KMS-11 (cell line): ENCODE measurements around the gene RAD51B.

Experiments
- H2AFZ ChIP-seq: fragments of 200-600 bp; sonication (generic); 2 replicates; pipeline ENCODE4 v1.6.1; 2016; ENCODE audit warnings: antibody characterized with exemption, mixed run types, low read depth
- H3K27ac ChIP-seq: fragments of 200-600 bp; sonication (generic); 2 replicates; pipeline ENCODE4 v1.6.1; 2016; ENCODE audit warnings: mild to moderate bottlenecking, mixed run types
- H3K27me3 ChIP-seq: fragments of 200-600 bp; sonication (generic); 2 replicates; pipeline ENCODE4 v1.6.1; 2017; ENCODE audit warnings: mild to moderate bottlenecking, low read depth, mixed run types, moderate library complexity; ENCODE audit not compliant: insufficient read depth
- H3K36me3 ChIP-seq: fragments of 200-600 bp; sonication (generic); 2 replicates; pipeline ENCODE4 v1.6.1; 2017; ENCODE audit warnings: mild to moderate bottlenecking, mixed run types; ENCODE audit not compliant: insufficient read depth
- H3K4me1 ChIP-seq: fragments of 200-600 bp; sonication (generic); 2 replicates; pipeline ENCODE4 v1.6.1; 2016; ENCODE audit warnings: mild to moderate bottlenecking, low read depth, mixed run types; ENCODE audit not compliant: poor library complexity, severe bottlenecking
- H3K4me2 ChIP-seq: fragments of 200-600 bp; sonication (generic); 2 replicates; pipeline ENCODE4 v1.7.0; 2016; ENCODE audit warnings: mild to moderate bottlenecking, mixed run types
- H3K4me3 ChIP-seq: fragments of 200-600 bp; sonication (generic); IDR thresholded peaks from 2 replicates; pipeline ENCODE4 v1.6.1; 2017; ENCODE audit warnings: low read depth, low read length, mixed read lengths; ENCODE audit not compliant: insufficient read depth
- H3K79me2 ChIP-seq: fragments of 200-600 bp; sonication (generic); 2 replicates; pipeline ENCODE4 v1.6.1; 2016; ENCODE audit warnings: low read depth, mixed run types; ENCODE audit not compliant: insufficient read depth
- H3K9ac ChIP-seq: fragments of 200-600 bp; sonication (generic); 2 replicates; pipeline ENCODE4 v1.6.1; 2016; ENCODE audit warnings: mild to moderate bottlenecking, mixed run types
- H4K20me1 ChIP-seq: fragments of 200-600 bp; sonication (generic); 2 replicates; pipeline ENCODE4 v1.6.1; 2016; ENCODE audit warnings: mild to moderate bottlenecking, mixed run types; ENCODE audit not compliant: insufficient read depth
- TF ChIP-seq, protein P1 (sequence below): fragments of 200-600 bp; sonication (generic); conservative IDR thresholded peaks from 2 replicates; pipeline ENCODE4 v1.6.1; 2017; ENCODE audit warnings: low read depth, mild to moderate bottlenecking, antibody characterized with exemption, low read length, moderate library complexity, mixed read lengths

RAD51B gene

GRCh38 chr14:68689511-68689910 lies 869.9 kb downstream of the RAD51B start:
- H3K79me2 ChIP-seq: no peaks in the 10 kb centered on the region
- no peak overlapping the region for H3K4me2 ChIP-seq
- no peak overlapping the region for H3K27ac ChIP-seq
- H3K27me3 ChIP-seq: no peaks in the 10 kb centered on the region
- H3K4me1 ChIP-seq: peaks cover 15% of the 10 kb centered on the region
- no peaks in the 10 kb centered on the region for H3K36me3 ChIP-seq
- H3K4me3 ChIP-seq: no peak overlapping the region
- TF ChIP-seq, protein P1, sequence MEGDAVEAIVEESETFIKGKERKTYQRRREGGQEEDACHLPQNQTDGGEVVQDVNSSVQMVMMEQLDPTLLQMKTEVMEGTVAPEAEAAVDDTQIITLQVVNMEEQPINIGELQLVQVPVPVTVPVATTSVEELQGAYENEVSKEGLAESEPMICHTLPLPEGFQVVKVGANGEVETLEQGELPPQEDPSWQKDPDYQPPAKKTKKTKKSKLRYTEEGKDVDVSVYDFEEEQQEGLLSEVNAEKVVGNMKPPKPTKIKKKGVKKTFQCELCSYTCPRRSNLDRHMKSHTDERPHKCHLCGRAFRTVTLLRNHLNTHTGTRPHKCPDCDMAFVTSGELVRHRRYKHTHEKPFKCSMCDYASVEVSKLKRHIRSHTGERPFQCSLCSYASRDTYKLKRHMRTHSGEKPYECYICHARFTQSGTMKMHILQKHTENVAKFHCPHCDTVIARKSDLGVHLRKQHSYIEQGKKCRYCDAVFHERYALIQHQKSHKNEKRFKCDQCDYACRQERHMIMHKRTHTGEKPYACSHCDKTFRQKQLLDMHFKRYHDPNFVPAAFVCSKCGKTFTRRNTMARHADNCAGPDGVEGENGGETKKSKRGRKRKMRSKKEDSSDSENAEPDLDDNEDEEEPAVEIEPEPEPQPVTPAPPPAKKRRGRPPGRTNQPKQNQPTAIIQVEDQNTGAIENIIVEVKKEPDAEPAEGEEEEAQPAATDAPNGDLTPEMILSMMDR: no peak
- H2AFZ ChIP-seq: no peak overlapping the region
- no peaks in the 10 kb centered on the region for H4K20me1 ChIP-seq
- no peak overlapping the region for H3K9ac ChIP-seq

GRCh38 chr14:68690089-68690958 lies 870.7 kb downstream of the RAD51B start:
- no peak overlapping the region for H3K4me2 ChIP-seq
- no peaks in the 10 kb centered on the region for H3K27me3 ChIP-seq
- no peak overlapping the region for H2AFZ ChIP-seq
- TF ChIP-seq, protein P1: no peak
- H3K4me3 ChIP-seq: no peak overlapping the region
- peaks cover 16% of the 10 kb centered on the region for H3K4me1 ChIP-seq
- no peak overlapping the region for H3K9ac ChIP-seq
- H3K27ac ChIP-seq: no peak overlapping the region
- H3K79me2 ChIP-seq: no peaks in the 10 kb centered on the region
- H4K20me1 ChIP-seq: no peaks in the 10 kb centered on the region
- H3K36me3 ChIP-seq: no peaks in the 10 kb centered on the region

- TF ChIP-seq, protein P1: no peak
- H3K9ac ChIP-seq: no peak overlapping the region
- H3K27me3 ChIP-seq: no peaks in the 10 kb centered on the region
- H3K27ac ChIP-seq: no peak overlapping the region
- H3K4me2 ChIP-seq: no peak overlapping the region
- H2AFZ ChIP-seq: no peak overlapping the region
- no peaks in the 10 kb centered on the region for H3K36me3 ChIP-seq
- H3K79me2 ChIP-seq: no peaks in the 10 kb centered on the region
- no peaks in the 10 kb centered on the region for H4K20me1 ChIP-seq
- peaks cover 7% of the 10 kb centered on the region for H3K4me1 ChIP-seq
- H3K4me3 ChIP-seq: no peak overlapping the region
Observed at GRCh38 chr14:68691031-68691791, 871.6 kb downstream of the RAD51B start.

- Histone ChIP-seq H2AFZ (no peak overlapping the region), H3K9ac (no peak overlapping the region), H3K27ac (no peak overlapping the region), H4K20me1 (no peaks in the 10 kb centered on the region), H3K4me1 (peaks cover 7% of the 10 kb centered on the region), H3K79me2 (no peaks in the 10 kb centered on the region), H3K4me2 (no peak overlapping the region), H3K27me3 (no peaks in the 10 kb centered on the region), H3K36me3 (no peaks in the 10 kb centered on the region), H3K4me3 (no peak overlapping the region)
- TF ChIP-seq, protein P1: no peak
Observed at GRCh38 chr14:68691792-68692118, 872.2 kb downstream of the RAD51B start.
